Epithelial cell of proximal tubule (primary cell): Measurements from ENCODE around the gene HAAO. TPM values are rescaled to one million over a fixed set of nuclear protein-coding genes. Genes with fewer than 3 reads are reported as not detected.
"Not testable (repeated sequence)": the region's sequence is repeated elsewhere in the genome, so short reads cannot be mapped to it uniquely, and the experiment has no call there.

ENCODE experiments used
- DNase-seq: peaks from one replicate; pipeline ENCODE4 v3.0.0-alpha.2; 2011; ENCODE audit warnings: low read depth
- H3K4me3 ChIP-seq: 2 replicates; pipeline ENCODE4 v1.5.1; 2011; ENCODE audit warnings: low read depth, mild to moderate bottlenecking, low read length
- total RNA-seq: library from RNA; depleted of rRNA; stranded (reverse); fragments of >200 nt; gene quantifications from 2 replicates; pipeline ENCODE4 v1.2.3, GENCODE V29; 2015
- TF ChIP-seq, protein P1 (sequence below): conservative IDR thresholded peaks from 2 replicates; pipeline ENCODE4 v1.5.1; 2012; ENCODE audit warnings: low read depth, mild to moderate bottlenecking, low read length

The HAAO gene
- total RNA-seq, 1 donor from 2014 or later: 6.1 TPM

DNA sequence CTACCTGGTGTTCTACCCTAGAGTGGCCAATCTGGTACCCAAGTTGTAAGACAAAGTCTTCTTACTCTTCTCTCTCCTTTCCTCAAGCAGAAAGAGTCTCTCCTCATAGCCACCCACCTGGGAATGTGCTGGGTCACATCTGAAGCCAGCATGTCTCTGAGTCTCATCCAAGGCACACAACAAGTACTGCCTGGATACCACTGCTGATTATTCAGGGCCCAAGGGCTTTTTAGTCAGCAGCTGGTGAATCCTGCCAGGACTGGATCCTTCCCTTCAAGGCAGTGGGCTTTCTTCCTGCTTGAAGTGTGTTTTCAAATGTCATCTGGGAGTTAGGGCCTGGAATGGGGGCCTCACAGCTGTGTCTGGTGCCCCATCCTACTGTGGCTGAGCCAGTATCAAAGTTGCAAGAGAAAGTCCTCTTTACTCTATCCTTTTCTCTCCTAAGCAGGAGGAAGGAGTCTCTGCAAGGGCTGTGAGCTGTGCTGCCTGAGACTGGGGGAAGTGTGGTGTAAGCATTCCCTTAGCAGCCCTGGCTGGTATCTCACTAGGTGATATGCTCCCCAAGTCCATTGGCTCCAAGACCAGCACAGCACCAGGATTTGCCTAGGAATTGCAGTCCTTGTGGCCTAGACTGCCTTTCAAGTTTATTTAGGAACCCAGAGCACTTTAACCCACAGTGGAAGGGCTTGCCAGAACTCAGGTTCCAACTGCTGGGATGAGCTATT is 55.6 kb downstream of the HAAO start:
- no peak overlapping the region for H3K4me3 ChIP-seq
- TF ChIP-seq, protein P1, sequence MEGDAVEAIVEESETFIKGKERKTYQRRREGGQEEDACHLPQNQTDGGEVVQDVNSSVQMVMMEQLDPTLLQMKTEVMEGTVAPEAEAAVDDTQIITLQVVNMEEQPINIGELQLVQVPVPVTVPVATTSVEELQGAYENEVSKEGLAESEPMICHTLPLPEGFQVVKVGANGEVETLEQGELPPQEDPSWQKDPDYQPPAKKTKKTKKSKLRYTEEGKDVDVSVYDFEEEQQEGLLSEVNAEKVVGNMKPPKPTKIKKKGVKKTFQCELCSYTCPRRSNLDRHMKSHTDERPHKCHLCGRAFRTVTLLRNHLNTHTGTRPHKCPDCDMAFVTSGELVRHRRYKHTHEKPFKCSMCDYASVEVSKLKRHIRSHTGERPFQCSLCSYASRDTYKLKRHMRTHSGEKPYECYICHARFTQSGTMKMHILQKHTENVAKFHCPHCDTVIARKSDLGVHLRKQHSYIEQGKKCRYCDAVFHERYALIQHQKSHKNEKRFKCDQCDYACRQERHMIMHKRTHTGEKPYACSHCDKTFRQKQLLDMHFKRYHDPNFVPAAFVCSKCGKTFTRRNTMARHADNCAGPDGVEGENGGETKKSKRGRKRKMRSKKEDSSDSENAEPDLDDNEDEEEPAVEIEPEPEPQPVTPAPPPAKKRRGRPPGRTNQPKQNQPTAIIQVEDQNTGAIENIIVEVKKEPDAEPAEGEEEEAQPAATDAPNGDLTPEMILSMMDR: no peak
- no peak for DNase-seq

DNA sequence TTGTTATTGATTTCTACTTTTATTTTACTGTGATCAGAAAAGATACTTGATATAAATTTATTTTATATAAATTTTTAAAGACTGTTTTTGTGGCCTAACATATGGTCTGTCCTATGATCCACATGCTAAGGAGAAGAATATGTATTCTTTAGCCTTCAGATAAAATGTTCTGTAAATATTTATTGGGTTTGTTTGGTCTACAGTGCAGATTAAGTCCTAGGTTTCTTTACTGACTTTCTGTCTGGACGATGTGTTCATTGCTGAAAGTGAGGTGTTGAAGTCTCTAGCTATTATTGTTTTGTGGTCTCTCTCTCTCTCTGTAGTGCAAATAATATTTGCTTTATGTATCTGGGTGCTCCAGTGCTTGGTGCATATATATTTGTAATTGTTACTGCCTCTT is 58.5 kb downstream of the HAAO start:
- no peak overlapping the region for H3K4me3 ChIP-seq
- TF ChIP-seq, protein P1: no peak
- no peak for DNase-seq

DNA sequence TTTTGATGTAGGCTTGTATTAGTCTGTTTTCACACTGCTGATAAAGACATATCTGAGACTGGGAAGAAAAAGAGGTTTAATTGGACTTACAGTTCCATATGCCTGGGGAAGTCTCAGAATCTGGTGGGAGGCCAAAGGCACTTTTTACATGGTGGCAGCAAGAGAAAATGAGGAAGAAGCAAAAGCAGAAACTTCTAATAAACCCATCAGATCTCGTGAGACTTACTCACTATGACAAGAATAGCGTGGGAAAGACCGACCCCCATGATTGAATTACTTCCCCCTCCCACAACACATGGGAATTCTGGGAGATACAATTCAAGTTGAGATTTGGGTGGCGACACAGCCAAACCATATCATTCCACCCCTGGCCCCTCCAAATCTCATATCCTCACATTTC is 61.1 kb downstream of the HAAO start:
- H3K4me3 ChIP-seq, DNase-seq: not testable (repeated sequence)

DNA sequence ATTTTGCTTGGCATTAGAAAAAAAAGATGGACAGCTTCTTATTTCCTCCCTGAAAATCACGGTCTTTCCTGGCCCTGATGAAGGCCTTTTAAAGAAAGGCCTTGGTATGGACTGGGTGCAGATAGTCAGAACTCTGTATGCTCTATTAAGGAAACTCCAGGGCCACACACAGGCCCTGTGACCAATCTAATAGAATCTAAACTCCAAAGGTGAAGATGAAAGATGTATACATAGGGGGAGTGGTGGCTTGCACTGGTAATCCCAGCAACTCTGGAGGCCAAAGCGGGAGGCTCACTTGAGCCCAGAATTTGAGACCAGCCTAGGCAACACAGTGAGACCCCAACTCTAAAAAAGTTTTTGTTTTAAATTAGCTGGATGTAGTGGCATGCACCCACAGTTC is 65.7 kb downstream of the HAAO start:
- no peak overlapping the region for H3K4me3 ChIP-seq
- TF ChIP-seq, protein P1: no peak

DNA sequence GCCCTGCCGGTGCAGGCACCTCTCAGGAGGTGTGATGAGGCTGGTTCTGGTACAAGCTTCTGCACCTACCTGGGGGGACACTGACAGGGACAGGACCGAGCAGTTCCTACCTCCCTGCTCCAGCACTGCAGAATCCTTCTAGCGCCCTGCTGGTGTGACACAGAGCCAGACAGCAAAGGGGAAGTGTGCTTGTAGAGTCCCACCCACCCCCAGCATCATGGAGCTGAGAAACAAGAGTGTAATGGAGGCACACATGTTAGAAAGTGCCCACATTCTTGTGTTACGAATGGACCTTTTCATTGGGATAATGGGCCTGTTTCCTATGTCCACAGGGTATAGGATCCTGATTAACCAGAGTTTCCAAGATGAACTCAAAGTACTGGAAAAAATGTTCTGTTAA is 66.7 kb downstream of the HAAO start:
- TF ChIP-seq, protein P1: no peak
- DNase-seq: no peak
- H3K4me3 ChIP-seq: no peak overlapping the region

More for the DNA sequence above, 65.7 kb downstream of the HAAO start:
- DNase-seq: no peak

DNA sequence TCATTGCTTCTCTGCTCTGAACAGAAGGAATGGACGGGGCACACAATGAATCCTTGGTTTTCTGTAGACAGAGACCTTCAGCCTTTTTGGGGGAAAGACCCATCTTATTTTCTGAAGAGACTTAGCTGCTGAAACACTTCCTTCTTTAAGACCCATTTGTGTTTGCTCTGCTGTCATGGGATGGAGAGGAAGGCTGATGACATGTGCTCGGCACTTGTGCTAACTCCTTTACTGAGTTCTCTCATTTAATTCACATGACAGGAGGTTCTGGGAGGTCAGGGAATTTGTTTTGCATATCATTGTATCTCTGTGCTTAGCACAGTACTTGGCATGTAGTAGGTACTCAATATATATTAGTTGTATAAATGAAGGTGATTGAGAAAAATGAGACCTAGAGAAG is 67.5 kb downstream of the HAAO start:
- no peak for DNase-seq

DNA sequence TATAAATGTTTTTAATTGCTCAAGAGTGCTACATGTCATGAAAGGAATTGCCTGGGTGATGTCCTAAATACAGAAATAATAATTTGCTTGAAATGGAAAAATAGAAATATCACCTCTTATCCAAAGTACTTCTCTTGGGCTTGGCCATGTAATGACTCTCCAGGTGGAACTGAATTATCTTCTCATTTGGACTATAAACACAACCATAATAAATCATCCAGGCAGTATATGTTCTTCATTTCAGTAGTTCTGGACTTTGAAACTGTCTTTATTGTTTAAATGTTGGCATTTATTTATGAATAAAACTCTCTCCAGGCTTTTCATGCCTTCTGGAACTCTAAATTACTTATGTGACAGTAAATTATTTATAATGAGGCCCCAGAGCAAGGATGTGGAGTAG is 68.9 kb downstream of the HAAO start:
- no peak for DNase-seq
- TF ChIP-seq, protein P1: no peak
- H3K4me3 ChIP-seq: no peak overlapping the region

More for the DNA sequence above, 67.5 kb downstream of the HAAO start:
- H3K4me3 ChIP-seq: no peak overlapping the region
- TF ChIP-seq, protein P1: no peak
